GM19240 (cell line): ENCODE data around the gene CTTN.

Experiments used
- DNase-seq: peaks from one replicate; pipeline ENCODE4 v3.0.0; 2011; ENCODE audit warnings: low spot score; ENCODE audit not compliant: insufficient read length

CTTN gene

GRCh38 chr11:70473873-70474690 lies 75.8 kb downstream of the CTTN start:
- DNase-seq: no peak

- no peak for DNase-seq
Observed at GRCh38 chr11:70474710-70475109, 76.4 kb downstream of the CTTN start.

- no peak for DNase-seq
Observed at GRCh38 chr11:70476669-70477068, 78.3 kb downstream of the CTTN start.

- DNase-seq: no peak
Observed at GRCh38 chr11:70477176-70477575, 78.8 kb downstream of the CTTN start.

- no peak for DNase-seq
Observed at GRCh38 chr11:70477609-70478008, 79.3 kb downstream of the CTTN start.

GRCh38 chr11:70478166-70478890 lies 80.0 kb downstream of the CTTN start:
- DNase-seq: no peak

- DNase-seq: no peak
Observed at GRCh38 chr11:70480711-70481110, 82.4 kb downstream of the CTTN start.

GRCh38 chr11:70481625-70482528 lies 83.5 kb downstream of the CTTN start:
- DNase-seq: no peak

GRCh38 chr11:70482529-70482917 lies 84.2 kb downstream of the CTTN start:
- DNase-seq: no peak

- peak; percentile 36 for DNase-seq
Observed at GRCh38 chr11:70483077-70483861, 84.9 kb downstream of the CTTN start.

- DNase-seq: no peak
Observed at GRCh38 chr11:70483917-70484316, 85.6 kb downstream of the CTTN start.

GRCh38 chr11:70485326-70486025 lies 87.1 kb downstream of the CTTN start:
- no peak for DNase-seq

GRCh38 chr11:70486026-70486415 lies 87.7 kb downstream of the CTTN start:
- DNase-seq: no peak
